ENCODE measurements around the gene BMP2K. TPM values are rescaled to one million over a fixed set of nuclear protein-coding genes. Genes with fewer than 3 reads are reported as not detected.

Gene BMP2K
- total RNA-seq, 3 donors from 2014 or later: 8.9 to 9.7 (median 9.3) TPM

GRCh38 chr4:78936989-78937388, 160.8 kb downstream of the BMP2K start:
- H3K4me3 Mint-ChIP-seq: no peak overlapping the region
- H3K9me3 Mint-ChIP-seq: no peaks in the 10 kb centered on the region
- H3K4me1 Mint-ChIP-seq (ENCODE audit: low read depth): peaks cover 43% of the 10 kb centered on the region
- DNase-seq: no peak
- peaks cover 1% of the 10 kb centered on the region for H3K27me3 Mint-ChIP-seq (ENCODE audit: low read depth)
- H3K36me3 Mint-ChIP-seq (ENCODE audit: insufficient read depth): peaks cover 10% of the 10 kb centered on the region
- no peak for ATAC-seq

DNA sequence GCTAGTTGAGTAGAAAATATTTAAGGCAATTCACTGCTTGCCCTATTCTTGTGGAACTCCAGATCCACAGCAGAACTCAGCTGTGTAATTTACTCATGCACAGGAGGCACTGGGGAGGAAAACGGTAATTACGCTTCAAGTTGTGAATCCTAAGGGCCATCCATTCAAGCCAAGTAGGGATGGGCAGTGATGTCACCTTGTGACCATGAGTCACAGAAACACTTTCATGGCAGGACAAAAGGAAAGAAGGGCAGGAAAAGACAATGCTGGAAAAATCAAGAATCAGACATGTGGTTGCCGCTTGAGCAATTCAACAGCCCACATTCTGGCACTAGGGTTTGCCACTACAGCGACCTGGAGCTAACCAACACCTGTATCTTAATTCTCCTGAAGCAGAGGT, 161.7 kb downstream of the BMP2K start:
- H3K36me3 Mint-ChIP-seq (ENCODE audit: insufficient read depth): peaks cover 10% of the 10 kb centered on the region
- peaks cover 43% of the 10 kb centered on the region for H3K4me1 Mint-ChIP-seq (ENCODE audit: low read depth)
- no peaks in the 10 kb centered on the region for H3K9me3 Mint-ChIP-seq
- ATAC-seq (no peak), DNase-seq (no peak)
- peaks cover 6% of the 10 kb centered on the region for H3K27me3 Mint-ChIP-seq (ENCODE audit: low read depth)
- H3K4me3 Mint-ChIP-seq: peak overlapping the region; percentile 60

DNA sequence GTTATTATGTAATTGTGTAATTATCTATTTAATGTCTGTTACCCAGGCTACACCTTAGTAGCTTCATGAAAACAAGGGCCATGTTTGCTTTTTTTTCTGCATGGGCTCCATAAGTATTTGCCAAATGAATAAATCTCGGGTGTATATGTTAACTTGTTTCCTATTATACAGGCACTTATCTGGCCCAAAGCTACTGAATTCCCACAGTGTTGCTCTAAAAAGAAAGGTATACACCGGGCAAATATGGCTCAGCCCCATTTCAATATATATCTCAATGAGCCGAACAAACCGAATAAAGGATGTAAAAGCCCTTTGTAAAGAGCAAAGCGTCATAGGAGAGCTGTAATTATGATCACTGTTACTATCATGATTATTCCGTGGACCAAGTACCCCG, 162.3 kb downstream of the BMP2K start:
- DNase-seq (no peak), ATAC-seq (no peak)
- Mint-ChIP-seq H3K4me1 (ENCODE audit: low read depth) (peaks cover 43% of the 10 kb centered on the region), H3K9me3 (no peaks in the 10 kb centered on the region), H3K27me3 (ENCODE audit: low read depth) (peaks cover 10% of the 10 kb centered on the region), H3K4me3 (peak overlapping the region; percentile 98), H3K36me3 (ENCODE audit: insufficient read depth) (peaks cover 8% of the 10 kb centered on the region)

DNA sequence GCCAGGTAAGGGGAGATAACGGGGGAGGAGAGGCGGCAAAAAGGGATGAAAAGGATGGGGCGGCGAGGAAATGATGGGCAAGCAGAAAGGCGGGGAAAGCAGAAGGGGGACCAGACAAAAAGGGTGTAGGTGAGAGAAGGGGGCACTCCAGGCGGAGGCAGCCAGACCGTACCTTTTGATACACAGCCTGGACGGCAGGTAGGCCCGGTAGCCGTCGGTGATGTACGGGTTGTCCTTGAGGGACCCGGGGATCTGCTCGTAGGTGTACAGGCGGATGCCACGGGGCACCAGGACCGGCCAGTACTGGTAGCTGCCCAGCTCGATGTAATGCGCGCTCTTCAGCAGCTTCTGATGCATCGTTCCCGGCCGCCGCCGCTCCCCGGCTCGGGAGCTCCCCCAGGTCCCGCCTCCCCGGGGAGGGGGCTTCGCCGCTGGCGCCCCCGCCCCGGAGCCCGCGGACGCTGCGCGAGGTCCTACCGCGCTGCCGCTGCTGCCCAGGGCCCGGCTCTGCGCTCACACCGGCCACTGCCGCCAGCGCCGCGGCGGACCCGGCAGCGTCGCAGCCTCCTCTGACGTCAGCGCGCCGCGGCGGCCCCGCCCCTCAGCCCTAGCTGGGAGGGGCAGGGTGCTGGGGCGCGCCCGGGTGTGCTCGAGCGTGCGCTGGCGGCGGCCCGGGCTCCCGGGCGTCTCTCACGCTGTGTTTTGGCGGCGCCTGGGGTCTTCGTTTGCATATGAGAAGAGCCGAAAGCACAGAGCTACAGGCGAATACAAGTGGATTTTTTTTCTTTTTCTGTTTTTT, 162.9 kb downstream of the BMP2K start, which contains the start of gene PAQR3:
PAQR3 (minus strand) TSS at position 571 of the 799 bp plus-strand sequence; CDS start at position 357, 214 bp downstream.
- peaks cover 5% of the 10 kb centered on the region for H3K36me3 Mint-ChIP-seq (ENCODE audit: insufficient read depth)
- no peaks in the 10 kb centered on the region for H3K9me3 Mint-ChIP-seq
- ATAC-seq: peak; percentile 98 to 99
- peaks cover 43% of the 10 kb centered on the region for H3K4me1 Mint-ChIP-seq (ENCODE audit: low read depth)
- peak; percentile 83 for DNase-seq
- H3K27me3 Mint-ChIP-seq (ENCODE audit: low read depth): peaks cover 12% of the 10 kb centered on the region
- peak within 1 kb of the TSS; percentile 98 for H3K4me3 Mint-ChIP-seq

DNA sequence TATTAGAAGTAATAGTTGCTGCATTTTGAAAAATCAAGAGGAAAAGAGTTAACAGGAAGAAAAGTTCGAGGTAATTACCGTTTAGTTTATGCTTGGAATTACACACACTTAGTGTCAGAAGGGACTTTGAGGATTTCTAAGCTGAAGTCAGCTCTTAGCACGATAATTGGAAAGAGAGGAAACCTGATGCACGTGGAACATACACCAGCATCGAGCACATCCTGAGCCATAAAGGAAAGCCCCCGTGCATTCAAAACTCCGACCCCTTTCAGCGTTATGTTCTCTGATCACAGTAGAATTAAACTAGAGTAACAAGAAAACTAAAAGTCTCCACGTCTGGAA, 163.5 kb downstream of the BMP2K start:
- ATAC-seq (no peak), DNase-seq (no peak)
- H3K4me1 Mint-ChIP-seq (ENCODE audit: low read depth): peaks cover 38% of the 10 kb centered on the region
- no peaks in the 10 kb centered on the region for H3K9me3 Mint-ChIP-seq
- peaks cover 16% of the 10 kb centered on the region for H3K27me3 Mint-ChIP-seq (ENCODE audit: low read depth)
- peak overlapping the region; percentile 84 for H3K4me3 Mint-ChIP-seq
- no peaks in the 10 kb centered on the region for H3K36me3 Mint-ChIP-seq (ENCODE audit: insufficient read depth)

- H3K4me3 Mint-ChIP-seq: peak overlapping the region; percentile 1
- ATAC-seq: no peak
Observed at GRCh38 chr4:78940752-78941151, 164.6 kb downstream of the BMP2K start.

GRCh38 chr4:78944381-78944780, 168.2 kb downstream of the BMP2K start:
- peaks cover 49% of the 10 kb centered on the region for H3K27me3 Mint-ChIP-seq (ENCODE audit: low read depth)
- H3K4me1 Mint-ChIP-seq (ENCODE audit: low read depth): peaks cover 12% of the 10 kb centered on the region
- H3K36me3 Mint-ChIP-seq (ENCODE audit: insufficient read depth): no peaks in the 10 kb centered on the region
- DNase-seq (no peak), ATAC-seq (no peak)
- H3K9me3 Mint-ChIP-seq: no peaks in the 10 kb centered on the region
- no peak overlapping the region for H3K4me3 Mint-ChIP-seq

More at GRCh38 chr4:78940752-78941151, 164.6 kb downstream of the BMP2K start:
- no peaks in the 10 kb centered on the region for H3K36me3 Mint-ChIP-seq (ENCODE audit: insufficient read depth)
- DNase-seq: no peak
- H3K4me1 Mint-ChIP-seq (ENCODE audit: low read depth): peaks cover 38% of the 10 kb centered on the region
- H3K9me3 Mint-ChIP-seq: no peaks in the 10 kb centered on the region
- H3K27me3 Mint-ChIP-seq (ENCODE audit: low read depth): peaks cover 26% of the 10 kb centered on the region

- peaks cover 49% of the 10 kb centered on the region for H3K27me3 Mint-ChIP-seq (ENCODE audit: low read depth)
- no peaks in the 10 kb centered on the region for H3K9me3 Mint-ChIP-seq
- DNase-seq (no peak), ATAC-seq (peak; percentile 80 to 84)
- peaks cover 4% of the 10 kb centered on the region for H3K4me1 Mint-ChIP-seq (ENCODE audit: low read depth)
- no peaks in the 10 kb centered on the region for H3K36me3 Mint-ChIP-seq (ENCODE audit: insufficient read depth)
- H3K4me3 Mint-ChIP-seq: no peak overlapping the region
Observed at GRCh38 chr4:78945651-78946179, 169.6 kb downstream of the BMP2K start.

GRCh38 chr4:78949735-78950134, 173.6 kb downstream of the BMP2K start:
- H3K4me1 Mint-ChIP-seq (ENCODE audit: low read depth): peaks cover 3% of the 10 kb centered on the region
- no peak overlapping the region for H3K4me3 Mint-ChIP-seq
- no peak for DNase-seq
- H3K36me3 Mint-ChIP-seq (ENCODE audit: insufficient read depth): no peaks in the 10 kb centered on the region
- ATAC-seq: no peak
- no peaks in the 10 kb centered on the region for H3K9me3 Mint-ChIP-seq
- peaks cover 39% of the 10 kb centered on the region for H3K27me3 Mint-ChIP-seq (ENCODE audit: low read depth)

GRCh38 chr4:78951862-78952472, 175.8 kb downstream of the BMP2K start:
- no peaks in the 10 kb centered on the region for H3K36me3 Mint-ChIP-seq (ENCODE audit: insufficient read depth)
- peaks cover 17% of the 10 kb centered on the region for H3K27me3 Mint-ChIP-seq (ENCODE audit: low read depth)
- H3K4me1 Mint-ChIP-seq (ENCODE audit: low read depth): no peaks in the 10 kb centered on the region
- no peaks in the 10 kb centered on the region for H3K9me3 Mint-ChIP-seq
- ATAC-seq (peak in 1 of 2 donors; percentile 30), DNase-seq (peak; percentile 15)
- no peak overlapping the region for H3K4me3 Mint-ChIP-seq

GRCh38 chr4:78953231-78953630, 177.1 kb downstream of the BMP2K start:
- no peak for ATAC-seq
- DNase-seq: no peak
- H3K36me3 Mint-ChIP-seq (ENCODE audit: insufficient read depth): no peaks in the 10 kb centered on the region
- H3K27me3 Mint-ChIP-seq (ENCODE audit: low read depth): peaks cover 6% of the 10 kb centered on the region
- H3K4me3 Mint-ChIP-seq: no peak overlapping the region
- H3K4me1 Mint-ChIP-seq (ENCODE audit: low read depth): no peaks in the 10 kb centered on the region
- no peaks in the 10 kb centered on the region for H3K9me3 Mint-ChIP-seq

DNA sequence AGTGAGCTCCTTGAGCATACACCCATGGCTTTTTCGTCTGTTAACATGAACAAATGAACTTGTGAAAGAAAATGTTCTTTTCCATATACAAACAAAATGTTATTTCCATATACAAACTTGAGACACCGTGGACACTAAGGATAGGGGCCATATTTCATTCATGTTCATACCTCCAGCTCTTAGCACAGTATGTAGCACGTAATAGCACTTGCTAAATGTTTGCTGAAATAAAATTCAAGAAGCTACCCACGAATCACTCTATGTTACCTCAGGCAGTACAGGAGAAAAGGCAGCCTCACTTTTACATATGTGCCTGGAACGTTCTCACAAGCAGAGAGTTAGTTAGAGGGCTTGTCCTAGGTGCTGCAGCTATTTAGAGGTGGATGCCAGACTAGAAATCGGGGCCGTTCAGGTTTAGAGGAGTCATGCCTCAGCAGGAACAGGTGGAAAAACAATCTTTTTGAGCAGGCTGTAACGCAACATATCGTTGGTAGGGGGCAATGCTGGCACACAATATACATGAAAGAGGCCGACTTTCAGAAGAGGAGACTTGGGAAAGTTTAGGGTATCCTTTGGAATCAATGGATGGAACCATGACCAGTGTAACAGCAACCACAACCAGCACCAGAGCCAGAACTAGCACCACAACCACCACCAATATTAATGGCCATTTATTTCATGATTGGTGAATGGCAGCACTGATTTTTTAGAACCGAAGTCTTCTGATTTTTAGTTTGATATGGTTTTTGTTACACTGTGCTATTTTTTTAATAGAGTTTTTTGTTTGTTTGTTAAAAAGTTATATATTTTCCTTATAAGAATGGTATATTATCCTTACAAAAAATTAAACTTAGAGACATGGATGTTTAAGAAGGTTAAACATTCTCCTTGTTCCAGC, 177.9 kb downstream of the BMP2K start:
- Mint-ChIP-seq H3K36me3 (ENCODE audit: insufficient read depth) (no peaks in the 10 kb centered on the region), H3K4me1 (ENCODE audit: low read depth) (no peaks in the 10 kb centered on the region), H3K4me3 (no peak overlapping the region), H3K27me3 (ENCODE audit: low read depth) (peaks cover 7% of the 10 kb centered on the region), H3K9me3 (no peaks in the 10 kb centered on the region)
- ATAC-seq: no peak
- no peak for DNase-seq

DNA sequence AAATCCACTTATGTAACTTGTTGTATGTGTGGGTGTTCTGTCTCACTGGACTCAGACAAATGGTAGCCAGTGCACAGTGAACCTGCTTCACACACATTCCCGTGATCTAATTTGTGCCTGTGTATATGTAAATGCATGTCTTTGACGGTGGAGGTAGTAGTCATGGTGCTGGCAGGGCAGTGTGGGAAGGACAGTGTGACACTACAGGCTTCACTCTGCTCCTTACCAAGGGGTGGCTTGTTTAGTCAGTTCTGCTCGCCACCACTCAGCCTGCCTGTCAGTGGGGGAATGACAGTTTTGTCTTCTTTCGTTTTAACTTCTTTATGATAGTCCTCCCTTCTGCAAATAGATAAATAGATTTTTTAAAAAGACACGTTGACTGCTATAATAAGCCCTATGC, 180.8 kb downstream of the BMP2K start:
- Mint-ChIP-seq H3K4me1 (ENCODE audit: low read depth) (no peaks in the 10 kb centered on the region), H3K9me3 (no peaks in the 10 kb centered on the region), H3K4me3 (no peak overlapping the region), H3K27me3 (ENCODE audit: low read depth) (peaks cover 1% of the 10 kb centered on the region), H3K36me3 (ENCODE audit: insufficient read depth) (no peaks in the 10 kb centered on the region)
- ATAC-seq: no peak
- DNase-seq: no peak

- Mint-ChIP-seq H3K4me1 (ENCODE audit: low read depth) (no peaks in the 10 kb centered on the region), H3K36me3 (ENCODE audit: insufficient read depth) (no peaks in the 10 kb centered on the region), H3K4me3 (no peak overlapping the region), H3K9me3 (no peaks in the 10 kb centered on the region), H3K27me3 (ENCODE audit: low read depth) (peaks cover 1% of the 10 kb centered on the region)
- no peak for ATAC-seq
- DNase-seq: no peak
Observed at GRCh38 chr4:78960926-78961325, 184.8 kb downstream of the BMP2K start.
